Activated CD8-positive, alpha-beta memory T cell treated with anti-CD3 and anti-CD28 coated beads, Interleukin-2, amount 50 U/mL, for 24 hours (primary cell): ENCODE results near the gene NT5C1A.

Source experiments
- DNase-seq: peaks from one replicate; pipeline ENCODE4 v3.0.0-alpha.2; 2020; ENCODE audit errors: extremely low read depth

Gene NT5C1A

DNA sequence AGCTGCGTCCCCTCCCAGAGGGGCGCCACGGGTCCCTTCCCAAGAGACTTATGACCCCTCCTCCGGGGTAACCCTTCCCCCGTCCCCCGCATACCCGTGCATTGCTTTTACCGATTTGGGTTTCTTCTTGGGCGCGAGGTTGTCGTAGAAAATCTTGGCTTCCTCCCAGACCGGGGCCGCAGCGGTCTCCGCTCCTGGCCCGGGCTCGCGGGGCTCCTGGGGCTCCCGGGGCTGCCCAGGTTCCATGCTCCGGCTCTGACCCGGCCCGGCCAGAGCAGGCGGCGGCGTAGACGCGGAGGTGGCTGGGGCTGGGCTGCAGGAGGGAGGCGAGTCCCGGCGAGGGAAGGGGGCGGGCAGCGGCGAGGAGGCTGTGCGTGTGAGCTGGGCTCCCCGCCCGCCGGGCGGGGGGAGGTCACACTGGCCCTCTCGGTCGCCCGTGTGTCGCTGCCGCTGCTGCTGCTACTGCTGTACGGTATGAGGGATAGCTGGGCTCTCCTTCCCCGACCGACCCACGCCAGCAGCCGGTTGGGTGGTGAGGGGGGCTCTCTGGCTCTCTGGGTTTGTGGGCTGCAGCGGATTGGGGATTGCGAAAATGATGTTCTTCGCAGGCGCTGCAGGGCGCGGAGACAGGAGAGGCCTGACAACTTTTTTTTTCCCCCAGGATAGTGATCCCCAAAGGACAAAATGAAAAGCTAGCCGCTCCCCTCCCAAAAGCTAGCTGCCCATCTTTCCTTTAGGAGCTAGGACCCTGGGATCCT lies at the start of gene NT5C1A:
Gene NT5C1A, minus strand, starts transcription at position 315 of the 758 bp plus-strand sequence. Its CDS starts 69 bp downstream, at position 246.
- DNase-seq = no peak

DNA sequence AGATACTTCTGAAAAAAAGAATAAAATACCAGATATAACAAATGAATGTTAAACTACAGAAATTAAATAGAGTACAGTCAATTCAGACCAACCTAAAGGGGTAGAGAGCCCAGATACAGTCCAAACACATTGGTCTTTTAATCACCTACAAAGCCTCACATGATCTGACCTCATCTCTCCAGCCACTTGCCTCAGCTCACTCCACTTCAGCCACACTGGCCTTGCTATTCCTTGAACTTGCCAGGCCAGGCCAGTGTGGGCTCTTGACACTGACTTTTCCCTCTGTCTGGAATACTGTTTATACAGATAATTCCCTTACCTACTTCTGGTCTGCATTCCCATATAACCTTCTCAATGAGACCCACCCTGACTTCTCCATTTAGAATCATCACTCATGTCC lies 49.8 kb upstream of the NT5C1A start:
- no peak for DNase-seq

DNA sequence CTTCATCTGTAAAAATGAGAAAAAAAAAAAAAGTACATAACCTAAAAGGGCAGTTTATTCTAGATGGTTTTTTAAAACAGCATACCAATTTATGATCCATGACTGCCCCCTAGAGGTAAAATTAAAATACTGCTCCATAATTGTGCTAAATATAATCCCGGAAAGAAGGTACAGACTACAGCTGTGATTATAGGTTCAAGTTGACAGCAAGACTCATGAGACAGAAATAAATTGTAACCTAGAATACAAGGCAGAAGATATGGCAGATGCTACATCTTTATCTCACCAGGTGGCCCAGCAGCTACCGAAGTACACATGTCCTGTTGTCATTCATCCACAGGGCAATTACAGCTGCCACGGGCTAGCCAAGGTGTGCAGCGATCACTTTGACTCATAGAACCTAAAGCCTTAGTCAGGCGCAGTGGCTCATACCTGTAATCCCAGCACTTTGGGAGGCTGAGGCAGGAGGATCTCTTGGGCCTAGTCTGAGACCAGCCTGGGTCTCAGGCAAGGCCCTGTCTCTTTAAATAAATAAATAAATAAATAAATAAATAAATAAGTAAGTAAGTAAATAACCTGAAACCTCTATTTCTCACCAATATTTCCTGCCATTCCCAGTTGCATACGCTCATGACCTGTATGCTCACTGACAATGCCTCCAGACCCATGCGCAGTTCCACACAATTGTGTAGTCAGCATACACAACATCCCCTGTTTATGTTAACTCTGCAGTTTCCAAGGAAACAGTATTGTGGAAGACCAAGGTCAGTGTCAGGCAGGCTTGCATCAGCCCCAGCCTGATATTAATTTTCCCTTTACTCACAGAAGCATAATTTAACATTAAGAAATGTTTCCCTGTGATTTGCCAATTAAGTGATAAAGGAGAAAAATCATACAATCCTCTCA lies 48.4 kb upstream of the NT5C1A start:
- no peak for DNase-seq

DNA sequence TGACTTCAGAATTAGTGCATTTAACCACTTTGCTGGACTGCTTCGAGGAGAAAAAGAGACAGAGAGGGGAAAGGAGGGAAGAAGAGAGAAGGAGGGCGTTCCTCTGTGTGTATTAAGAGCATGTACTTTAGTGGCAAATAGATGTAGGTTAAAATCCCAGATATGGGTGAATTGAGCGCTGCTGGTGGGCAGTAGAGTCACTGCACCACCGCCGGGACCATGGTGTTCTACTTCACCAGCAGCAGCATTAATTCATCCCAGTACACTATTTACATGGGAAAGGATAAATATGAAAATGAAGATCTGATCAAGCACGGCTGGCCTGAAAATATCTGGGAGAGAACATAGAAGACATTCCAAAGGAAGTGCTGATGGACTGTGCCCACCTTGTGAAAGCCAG lies 45.9 kb upstream of the NT5C1A start:
- no peak for DNase-seq

DNA sequence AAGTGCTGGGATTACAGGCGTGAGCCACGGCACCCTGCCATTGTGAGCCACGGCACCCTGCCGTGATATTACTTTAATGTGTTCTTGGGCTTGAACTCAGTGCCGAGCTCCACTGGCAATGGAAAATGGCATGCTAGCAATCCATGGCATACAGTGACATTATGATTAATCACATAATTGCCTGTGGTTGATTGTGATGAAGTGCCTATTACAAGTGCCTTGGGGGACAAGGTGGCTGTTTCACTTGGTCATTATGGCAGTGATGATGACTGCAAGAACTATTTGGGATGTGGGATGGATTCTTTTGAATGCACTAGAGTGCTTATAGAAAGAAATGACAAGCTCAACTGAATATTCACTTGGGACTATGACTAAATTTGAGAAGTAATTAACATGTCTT lies 41.6 kb upstream of the NT5C1A start:
- DNase-seq = no peak

DNA sequence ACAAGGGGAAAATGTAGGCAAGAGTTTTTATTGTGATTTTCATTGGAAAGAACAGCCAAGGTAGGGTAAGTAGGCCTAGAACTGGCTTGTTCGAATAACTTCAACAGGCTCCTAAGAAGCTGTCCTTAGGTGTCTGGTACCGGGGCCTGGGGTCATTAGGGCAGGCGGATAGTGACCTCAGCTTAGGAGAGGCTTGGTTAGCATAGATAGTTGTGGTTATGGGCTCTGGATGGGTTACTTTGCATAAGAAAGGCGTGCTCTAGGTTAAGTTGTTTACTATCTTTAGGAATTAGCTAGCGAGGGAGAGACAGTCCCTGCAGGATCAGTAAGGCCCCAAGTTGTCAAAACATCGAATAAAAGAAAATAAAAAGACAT lies 40.0 kb upstream of the NT5C1A start:
- no peak for DNase-seq

DNA sequence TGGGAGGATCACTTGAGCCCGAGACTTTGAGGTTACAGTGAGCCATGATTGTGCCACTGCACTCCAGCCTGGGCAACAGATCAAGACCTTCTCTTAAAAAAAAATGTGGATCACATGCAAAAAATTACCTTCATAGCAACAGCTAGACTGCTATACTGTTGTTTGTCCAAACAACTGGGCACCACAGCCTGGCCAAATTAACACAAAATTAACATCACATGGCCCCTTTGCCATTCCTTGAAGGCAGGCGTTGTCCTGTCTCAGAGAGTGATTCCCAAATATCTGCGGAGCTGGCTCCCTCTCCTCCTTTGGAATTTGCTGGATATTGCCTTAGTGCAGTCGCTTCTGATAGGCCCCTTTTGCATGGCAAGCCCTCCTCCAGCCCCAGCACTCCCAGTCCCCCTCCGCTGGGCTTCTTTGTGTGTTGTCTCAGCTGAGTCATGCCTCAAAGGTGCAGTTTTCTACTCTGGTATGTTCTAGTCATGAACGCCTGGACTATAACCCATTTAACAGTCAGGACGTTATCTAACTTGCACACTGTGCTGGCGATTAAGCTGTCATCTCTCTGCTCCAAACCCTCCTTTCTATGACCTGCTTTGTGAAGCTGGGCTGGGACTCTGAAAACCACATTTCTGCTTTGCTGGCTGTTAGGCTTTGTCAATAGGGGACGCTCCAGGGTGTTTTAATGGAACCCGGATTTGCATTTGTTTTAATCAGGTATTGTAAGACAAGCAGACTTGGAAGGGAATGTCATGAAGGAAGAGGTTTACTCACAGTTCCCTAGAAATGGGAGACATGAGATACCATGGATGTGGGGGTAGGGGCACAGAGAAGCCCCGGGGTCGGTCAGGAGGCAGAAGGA lies 39.4 kb upstream of the NT5C1A start:
- DNase-seq = no peak

DNA sequence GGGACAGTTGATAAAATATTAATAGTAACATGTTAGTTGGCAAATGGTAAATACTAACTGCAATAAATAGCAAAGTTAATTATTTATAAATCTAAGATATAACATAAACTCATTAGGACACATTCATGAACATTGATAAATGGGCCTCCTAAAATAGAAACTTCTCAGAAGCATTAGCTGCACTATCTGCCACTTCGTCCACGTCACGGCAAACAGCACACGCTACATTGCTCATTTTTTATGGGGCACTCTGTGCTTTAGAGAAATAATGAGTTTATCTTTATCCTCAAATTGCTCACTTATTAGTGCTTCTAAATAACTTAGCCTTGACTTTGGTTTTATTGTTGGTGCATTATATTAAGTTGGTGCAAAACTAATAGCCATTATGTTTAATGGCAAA lies 35.6 kb upstream of the NT5C1A start:
- no peak for DNase-seq

DNA sequence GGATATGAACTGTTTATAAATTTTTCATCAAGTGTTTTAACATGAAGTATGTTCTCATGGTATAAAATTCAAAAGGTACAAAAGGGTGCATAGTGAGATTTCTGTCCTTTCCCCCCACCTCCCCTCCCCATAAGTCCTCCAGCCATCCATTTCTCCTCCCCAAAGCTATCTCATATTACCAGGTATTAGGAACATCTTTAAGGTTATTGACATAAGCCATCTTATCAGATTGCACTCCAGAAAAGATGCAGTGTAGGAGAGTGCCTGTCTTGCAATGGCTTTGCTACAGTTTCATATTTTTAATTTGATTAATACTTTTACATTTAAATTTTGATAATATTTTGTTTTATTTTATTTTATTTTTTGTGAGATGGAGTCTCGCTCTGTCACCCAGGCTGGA lies 32.9 kb upstream of the NT5C1A start:
- DNase-seq = no peak

DNA sequence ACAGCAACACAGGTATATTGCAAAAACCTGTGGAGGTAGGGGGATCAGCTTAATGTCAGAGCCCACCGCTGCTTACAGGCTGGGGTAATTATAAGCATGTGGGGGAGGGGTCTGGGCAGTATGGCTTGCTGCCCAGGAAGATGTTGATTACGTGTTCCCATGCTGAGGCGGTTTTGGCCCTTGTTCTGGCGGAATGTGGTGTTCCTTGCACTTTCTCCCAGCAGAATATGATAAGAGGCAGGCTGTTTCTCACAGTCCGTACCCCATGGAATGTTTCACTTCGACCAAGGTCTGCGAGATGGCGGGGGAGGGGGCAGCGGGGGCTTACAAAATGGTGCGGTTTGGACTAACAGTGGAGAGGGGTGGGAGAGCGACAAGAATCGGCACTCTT lies 29.1 kb upstream of the NT5C1A start:
- no peak for DNase-seq

DNA sequence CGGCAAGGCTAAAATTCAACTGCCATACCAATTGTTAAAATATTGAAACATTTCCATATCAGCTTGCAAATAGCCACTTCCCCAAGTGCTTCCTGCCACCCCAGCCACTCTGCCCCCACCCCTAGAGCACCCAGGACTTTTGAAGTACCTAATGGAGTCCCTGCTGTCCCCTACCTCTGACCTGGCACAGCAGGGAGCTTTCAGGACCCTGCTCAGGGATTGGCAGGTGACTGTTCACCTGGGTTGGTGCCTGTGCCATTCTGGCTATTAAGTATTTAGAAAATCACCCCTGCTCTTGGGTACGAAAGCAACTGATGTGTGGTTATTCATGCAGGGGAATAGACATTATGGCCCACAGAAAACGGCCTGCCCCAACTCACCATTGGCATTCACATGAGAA lies 28.4 kb upstream of the NT5C1A start:
- DNase-seq = no peak

DNA sequence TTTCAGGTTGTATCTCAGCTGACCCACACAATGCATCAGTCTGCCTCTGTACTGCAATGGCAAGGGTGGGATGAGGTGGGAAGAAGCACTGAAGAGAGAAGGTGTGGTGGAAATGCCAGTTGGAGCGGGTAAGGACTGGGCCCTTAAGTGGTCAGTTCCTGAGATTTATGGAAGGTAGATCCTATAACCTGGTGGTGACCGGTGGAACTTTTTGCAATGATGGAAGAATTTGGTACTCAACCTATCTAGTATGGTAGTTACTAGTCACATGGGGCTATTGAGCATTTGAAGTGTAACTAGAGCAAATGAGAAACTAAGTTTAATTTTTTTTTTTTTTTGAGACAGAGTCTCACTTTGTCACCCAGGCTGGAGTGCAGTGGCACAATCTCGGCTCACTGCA lies 27.5 kb upstream of the NT5C1A start:
- DNase-seq = no peak

DNA sequence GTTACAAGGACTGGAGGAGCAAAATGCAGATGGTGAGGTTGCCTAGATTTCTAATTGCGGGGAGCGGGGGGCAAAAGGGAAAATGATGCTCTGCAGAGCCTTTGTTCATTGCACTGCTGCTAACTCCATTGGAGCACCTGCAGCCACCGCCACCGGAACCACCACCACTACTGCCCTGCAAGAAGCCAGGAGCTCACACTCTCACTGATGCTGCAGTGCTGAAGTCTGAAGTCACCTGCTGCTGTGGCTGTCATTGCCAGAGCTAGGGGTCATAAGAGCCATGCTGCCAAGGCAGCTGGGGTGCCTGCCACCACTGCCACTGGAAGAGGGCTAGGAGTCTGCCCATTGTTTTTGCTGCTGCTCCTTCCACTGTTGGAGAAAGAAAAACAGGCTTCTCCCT lies 26.7 kb upstream of the NT5C1A start:
- no peak for DNase-seq

DNA sequence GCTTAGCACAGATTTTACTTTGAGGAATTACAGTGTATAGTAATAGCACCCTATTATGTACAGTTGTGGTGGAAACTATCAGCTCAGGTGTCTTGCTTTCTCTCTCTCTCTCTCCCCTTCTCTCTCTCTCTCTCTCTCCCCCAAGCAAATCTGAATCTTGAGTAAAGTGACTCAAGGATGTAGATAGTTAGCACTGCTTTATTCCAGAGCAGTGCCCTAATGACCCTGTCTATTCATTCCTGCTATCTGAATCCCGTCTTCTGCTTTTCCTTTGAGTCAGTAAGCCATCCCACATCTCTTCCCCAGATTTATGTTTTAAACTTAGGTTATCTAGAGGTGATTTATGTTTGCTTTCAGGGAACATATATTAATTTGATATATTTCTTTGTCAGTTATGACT lies 24.5 kb upstream of the NT5C1A start:
- DNase-seq = no peak

DNA sequence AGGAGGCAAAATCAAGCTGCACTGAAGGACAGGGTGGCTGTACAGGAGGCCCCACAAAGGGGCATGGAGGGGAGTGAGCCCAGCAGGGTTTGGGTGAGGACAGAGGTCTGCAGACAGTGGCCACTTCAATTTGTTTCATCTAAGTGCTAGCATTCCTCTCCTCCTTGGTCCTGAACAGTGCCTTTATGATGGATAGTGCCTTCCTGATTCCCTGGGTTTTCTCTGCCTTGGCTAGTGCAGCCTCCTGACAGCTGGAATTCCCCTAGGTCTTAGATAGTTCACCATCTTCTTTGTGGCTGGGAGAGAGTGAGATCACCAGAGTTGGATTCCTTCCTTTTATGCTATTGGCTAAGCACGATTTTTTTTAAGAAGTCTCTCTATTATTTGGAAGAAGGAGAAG lies 23.1 kb upstream of the NT5C1A start:
- no peak for DNase-seq

DNA sequence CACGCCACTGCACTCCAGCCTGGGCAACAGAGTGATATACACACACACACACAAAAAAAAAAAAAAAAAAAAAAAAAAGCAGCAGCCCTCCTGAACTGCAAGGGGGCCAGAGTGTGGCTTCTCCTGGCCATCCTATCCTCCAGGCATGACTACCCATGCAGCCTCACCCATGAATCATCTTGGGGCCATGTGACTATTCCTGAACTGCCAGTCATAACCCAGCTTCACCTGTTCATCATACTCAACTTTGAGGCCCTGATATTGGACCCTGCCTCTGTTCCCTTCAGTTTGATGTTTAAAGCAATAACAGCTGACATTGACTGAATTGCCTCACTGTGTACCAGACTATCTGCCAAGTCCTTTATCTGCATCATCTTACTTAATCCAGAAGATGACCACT lies 22.1 kb upstream of the NT5C1A start:
- no peak for DNase-seq

DNA sequence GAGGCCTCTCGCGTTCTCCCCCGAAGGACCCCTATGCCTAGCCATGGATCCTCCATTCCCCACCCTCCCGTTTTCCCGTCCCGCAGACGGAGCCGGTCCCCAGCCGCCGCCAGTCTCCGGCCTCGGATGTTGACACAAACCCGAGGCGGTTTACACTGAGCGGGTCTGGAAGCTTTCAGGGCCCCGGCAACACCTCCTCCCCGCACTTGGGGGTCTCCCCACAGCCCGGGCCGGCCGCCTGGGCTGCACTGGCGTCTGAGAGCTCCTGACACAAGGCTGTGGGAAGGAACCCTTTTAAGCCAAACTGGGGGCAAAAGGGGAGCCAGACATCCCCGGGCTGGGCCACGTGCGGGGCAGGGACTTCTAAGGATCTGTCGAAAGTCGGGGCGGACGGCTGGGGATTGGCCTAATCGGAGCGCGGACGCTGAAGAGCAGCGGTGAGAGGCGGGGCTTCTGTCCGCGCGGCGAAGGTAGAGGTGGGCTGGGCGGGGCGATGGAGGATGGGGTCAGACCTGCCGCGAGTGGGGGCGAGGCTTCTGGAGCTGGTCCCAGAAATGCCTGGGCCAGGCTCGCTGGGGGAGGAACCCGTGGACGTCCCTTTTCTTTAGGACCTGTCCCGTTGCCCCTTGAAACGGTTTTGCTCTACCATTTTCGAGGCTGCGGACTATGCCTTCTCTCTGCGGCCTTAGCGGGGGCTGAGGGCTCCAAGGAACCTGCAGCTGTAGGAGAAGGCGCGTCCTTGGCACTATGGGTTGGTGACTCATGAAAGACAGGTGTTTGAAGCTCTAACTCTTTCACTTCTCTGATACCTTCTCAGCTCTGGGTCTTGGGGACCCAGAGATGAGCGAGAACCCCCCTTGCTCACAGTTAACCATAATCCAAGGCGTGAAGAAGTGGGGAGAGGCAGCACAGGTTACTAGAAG lies 20.5 kb upstream of the NT5C1A start:
- no peak for DNase-seq

DNA sequence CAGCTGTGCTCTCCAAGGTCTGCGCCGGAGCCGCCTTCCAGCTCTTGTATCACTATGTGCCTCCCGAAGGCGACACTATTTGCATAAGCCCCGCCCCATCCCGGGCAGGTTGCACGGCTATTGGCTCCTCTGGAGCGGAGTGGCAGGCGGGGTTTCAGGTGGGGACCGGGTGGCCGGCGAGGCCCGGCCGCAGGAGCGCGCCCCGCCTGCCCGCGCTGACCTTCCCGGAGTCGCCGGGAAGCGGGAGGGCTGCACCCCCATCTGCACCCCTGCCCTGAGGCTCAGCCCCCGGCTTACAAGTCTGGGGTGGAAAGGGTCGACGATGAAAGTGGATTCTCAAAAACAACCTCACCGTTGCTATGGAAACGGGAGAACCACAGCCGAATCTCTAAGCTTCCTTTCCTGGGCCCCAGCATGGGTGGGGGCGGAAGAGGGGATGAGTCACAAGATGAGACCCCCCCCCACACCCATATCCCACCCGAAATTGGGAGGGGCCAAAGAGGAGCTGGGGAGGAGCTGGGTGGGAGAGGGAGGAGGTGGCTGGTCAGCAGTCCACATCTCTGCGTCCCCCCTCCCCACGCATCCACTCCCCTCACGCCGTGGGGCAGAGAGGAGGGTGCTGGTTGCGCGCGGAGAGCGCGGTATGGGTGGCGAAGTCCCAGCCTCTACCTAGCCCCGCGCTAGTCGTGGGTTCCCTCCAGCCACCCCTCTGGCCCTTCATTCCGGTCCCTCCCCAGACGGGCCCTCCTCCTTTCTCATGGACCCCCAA lies 19.7 kb upstream of the NT5C1A start, which contains the start of gene HPCAL4:
Gene HPCAL4, minus strand, starts transcription at position 51 of the 769 bp plus-strand sequence. CDS start 6,830 bp downstream, outside the sequence.
- peak; percentile 80 for DNase-seq

DNA sequence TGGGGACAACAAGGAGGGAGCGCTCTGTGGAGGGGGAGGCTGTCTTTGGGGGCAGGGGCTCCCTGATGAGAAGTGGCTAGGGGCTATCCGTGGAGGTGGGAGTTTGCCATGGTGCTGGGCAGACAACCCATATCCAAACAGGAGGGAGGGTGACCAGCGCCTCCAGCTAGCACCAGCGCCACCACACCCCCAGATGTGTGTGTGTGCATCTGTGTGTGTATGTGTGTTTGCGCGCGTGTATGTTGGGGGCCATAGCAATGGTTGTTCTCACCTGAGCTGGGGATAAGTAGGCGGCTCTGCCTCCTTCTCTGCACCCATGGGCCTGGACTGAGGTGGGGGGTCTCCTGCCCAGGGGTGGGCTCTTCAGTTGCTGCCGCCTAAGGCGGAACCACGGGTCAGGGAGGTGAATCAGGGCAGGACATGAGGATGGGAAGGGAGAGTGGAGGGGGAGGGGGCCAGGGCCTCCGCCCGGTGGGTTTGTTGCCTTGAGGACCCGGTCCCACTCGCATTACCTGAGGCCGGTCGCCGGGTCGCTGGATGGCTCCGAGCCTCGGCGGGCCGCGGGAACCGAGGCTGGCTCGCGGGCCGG lies 19.0 kb upstream of the NT5C1A start:
- no peak for DNase-seq

DNA sequence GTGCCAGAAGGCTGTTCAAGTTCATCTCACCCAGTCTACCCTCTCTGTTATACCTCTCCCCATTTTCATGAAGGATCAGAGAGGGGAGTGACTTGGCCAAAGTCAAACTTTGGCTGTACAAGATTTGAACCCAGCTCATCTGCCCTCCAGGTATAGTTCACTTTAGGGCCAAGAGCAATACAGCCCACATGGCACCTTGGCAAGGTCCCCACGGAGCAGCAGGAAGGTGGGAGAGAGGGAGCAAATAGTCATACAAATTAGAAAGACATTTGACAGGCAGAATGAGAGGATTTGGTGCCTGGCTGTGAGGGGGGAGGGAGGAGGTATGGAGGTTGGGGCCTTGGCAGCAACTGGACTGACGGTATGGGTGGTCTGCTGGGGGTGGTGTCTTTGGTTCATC lies 18.3 kb upstream of the NT5C1A start:
- DNase-seq = no peak
